ENCODE data around the gene ROBO1. TPM values are rescaled to one million over a fixed set of nuclear protein-coding genes. Genes with fewer than 3 reads are reported as not detected.

The ROBO1 gene
- total RNA-seq, 1 donor from 2014 or later, result 19.4 TPM

- no peak for TF ChIP-seq CTCF (conservative IDR thresholded peaks at IDR 0.05; ENCODE audit: low read depth, low read length)
- DNase-seq (ENCODE audit: low read depth), result no peak
- peak overlapping the region; percentile 63 for H3K4me3 ChIP-seq (ENCODE audit: low read depth, low read length)
These were observed 749.1 kb downstream of the ROBO1 start for GRCh38 chr3:79018671-79019136.

GRCh38 chr3:79018265-79018664 lies 749.5 kb downstream of the ROBO1 start:
- DNase-seq (ENCODE audit: low read depth), result no peak
- peak overlapping the region; percentile 63 for H3K4me3 ChIP-seq (ENCODE audit: low read depth, low read length)
- no peak for TF ChIP-seq CTCF (conservative IDR thresholded peaks at IDR 0.05; ENCODE audit: low read depth, low read length)

GRCh38 chr3:79016587-79017376 lies 751.0 kb downstream of the ROBO1 start:
- DNase-seq (ENCODE audit: low read depth), result no peak
- TF ChIP-seq CTCF (conservative IDR thresholded peaks at IDR 0.05; ENCODE audit: low read depth, low read length), result no peak
- H3K4me3 ChIP-seq (ENCODE audit: low read depth, low read length), result peak overlapping the region; percentile 63

- DNase-seq (ENCODE audit: low read depth), result no peak
- no peak overlapping the region for H3K4me3 ChIP-seq (ENCODE audit: low read depth, low read length)
- no peak for TF ChIP-seq CTCF (conservative IDR thresholded peaks at IDR 0.05; ENCODE audit: low read depth, low read length)
These were observed 751.9 kb downstream of the ROBO1 start for GRCh38 chr3:79015854-79016253.

- TF ChIP-seq CTCF (conservative IDR thresholded peaks at IDR 0.05; ENCODE audit: low read depth, low read length), result no peak
- H3K4me3 ChIP-seq (ENCODE audit: low read depth, low read length), result no peak overlapping the region
- DNase-seq (ENCODE audit: low read depth), result no peak
These were observed 754.8 kb downstream of the ROBO1 start for GRCh38 chr3:79012946-79013362.

GRCh38 chr3:79012530-79012913 lies 755.3 kb downstream of the ROBO1 start:
- no peak for TF ChIP-seq CTCF (conservative IDR thresholded peaks at IDR 0.05; ENCODE audit: low read depth, low read length)
- no peak overlapping the region for H3K4me3 ChIP-seq (ENCODE audit: low read depth, low read length)
- no peak for DNase-seq (ENCODE audit: low read depth)

All from epithelial cell of proximal tubule (primary cell).